Panc1 (cell line): ENCODE results near the gene ILK.

Experiments used
- POLR2AphosphoS5 ChIP-seq: IDR thresholded peaks from 2 replicates; pipeline ENCODE4 v1.6.1; 2012; ENCODE audit warnings: mild to moderate bottlenecking, low read depth, low read length, moderate library complexity
- SIN3A ChIP-seq: IDR thresholded peaks from 2 replicates; pipeline ENCODE4 v1.6.1; 2012; ENCODE audit warnings: low read depth, mild to moderate bottlenecking, low read length, moderate library complexity, borderline replicate concordance; ENCODE audit not compliant: insufficient read depth
- TCF7L2 ChIP-seq: IDR thresholded peaks from 2 replicates; pipeline ENCODE4 v1.6.1; 2011; ENCODE audit warnings: mild to moderate bottlenecking, low read depth, low read length, inconsistent platforms
- TF ChIP-seq, protein P1 (sequence below): fragments of 450-650 bp; IDR thresholded peaks from 2 replicates; pipeline ENCODE4 v1.5.1; 2017; ENCODE audit warnings: mild to moderate bottlenecking

DNA sequence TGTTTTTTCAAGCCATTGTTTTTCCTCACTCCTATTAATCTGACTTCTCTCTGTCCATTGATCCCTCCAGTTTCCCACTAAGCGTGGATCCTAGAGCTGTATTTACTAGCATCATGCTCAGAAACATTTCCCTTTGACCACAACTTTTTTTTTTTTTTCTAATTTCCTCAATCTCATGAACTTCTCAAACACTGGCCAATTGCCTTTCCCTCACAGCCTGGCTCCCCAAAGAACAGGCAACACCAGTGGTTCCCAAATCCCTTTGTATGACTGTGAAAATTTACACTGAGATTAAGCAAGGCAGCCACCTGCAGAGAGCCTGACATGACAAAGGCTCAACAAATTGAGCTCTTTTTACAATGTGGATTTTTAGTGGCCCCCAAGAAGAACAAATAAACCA is 17.1 kb downstream of the ILK start:
- TF ChIP-seq, protein P1, sequence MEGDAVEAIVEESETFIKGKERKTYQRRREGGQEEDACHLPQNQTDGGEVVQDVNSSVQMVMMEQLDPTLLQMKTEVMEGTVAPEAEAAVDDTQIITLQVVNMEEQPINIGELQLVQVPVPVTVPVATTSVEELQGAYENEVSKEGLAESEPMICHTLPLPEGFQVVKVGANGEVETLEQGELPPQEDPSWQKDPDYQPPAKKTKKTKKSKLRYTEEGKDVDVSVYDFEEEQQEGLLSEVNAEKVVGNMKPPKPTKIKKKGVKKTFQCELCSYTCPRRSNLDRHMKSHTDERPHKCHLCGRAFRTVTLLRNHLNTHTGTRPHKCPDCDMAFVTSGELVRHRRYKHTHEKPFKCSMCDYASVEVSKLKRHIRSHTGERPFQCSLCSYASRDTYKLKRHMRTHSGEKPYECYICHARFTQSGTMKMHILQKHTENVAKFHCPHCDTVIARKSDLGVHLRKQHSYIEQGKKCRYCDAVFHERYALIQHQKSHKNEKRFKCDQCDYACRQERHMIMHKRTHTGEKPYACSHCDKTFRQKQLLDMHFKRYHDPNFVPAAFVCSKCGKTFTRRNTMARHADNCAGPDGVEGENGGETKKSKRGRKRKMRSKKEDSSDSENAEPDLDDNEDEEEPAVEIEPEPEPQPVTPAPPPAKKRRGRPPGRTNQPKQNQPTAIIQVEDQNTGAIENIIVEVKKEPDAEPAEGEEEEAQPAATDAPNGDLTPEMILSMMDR, result no peak
- TF ChIP-seq SIN3A (no peak), POLR2AphosphoS5 (no peak), TCF7L2 (no peak)
